Effector CD4-positive, alpha-beta T cell (primary cell): ENCODE data around the gene PRR33.
A peak's percentile ranks its signal among the peaks of the same experiment; 100 is the strongest.

Source experiments
- DNase-seq: peaks from one replicate; pipeline ENCODE4 v3.0.0-alpha.2; 2020

PRR33 gene

GRCh38 chr11:1861435-1862411, 30.0 kb downstream of the PRR33 start:
- no peak for DNase-seq

- DNase-seq, result no peak
These were observed 31.6 kb downstream of the PRR33 start for GRCh38 chr11:1860108-1860507.

- DNase-seq, result no peak
These were observed 32.7 kb downstream of the PRR33 start for GRCh38 chr11:1859004-1859403.

GRCh38 chr11:1858576-1858975, 33.1 kb downstream of the PRR33 start:
- no peak for DNase-seq

- DNase-seq, result no peak
These were observed 33.5 kb downstream of the PRR33 start for GRCh38 chr11:1858154-1858553.

- DNase-seq, result no peak
These were observed 34.6 kb downstream of the PRR33 start for GRCh38 chr11:1857064-1857463.

GRCh38 chr11:1856306-1857005, 35.2 kb downstream of the PRR33 start:
- DNase-seq, result no peak

- DNase-seq, result no peak
These were observed 35.8 kb downstream of the PRR33 start for GRCh38 chr11:1855886-1856265.

GRCh38 chr11:1854949-1855885, 36.5 kb downstream of the PRR33 start:
- no peak for DNase-seq

- DNase-seq, result no peak
These were observed 37.4 kb downstream of the PRR33 start for GRCh38 chr11:1854132-1854948.

- no peak for DNase-seq
These were observed 38.1 kb downstream of the PRR33 start for GRCh38 chr11:1853376-1854131.

GRCh38 chr11:1852877-1853276, 38.8 kb downstream of the PRR33 start, which contains the start of gene LSP1:
LSP1 (plus strand) TSS chr11:1853084; CDS start chr11:1853145, 61 bp downstream.
- peak; percentile 74 for DNase-seq

GRCh38 chr11:1852271-1852876, 39.3 kb downstream of the PRR33 start:
- no peak for DNase-seq

- no peak for DNase-seq
These were observed 40.1 kb downstream of the PRR33 start for GRCh38 chr11:1851468-1852180.

GRCh38 chr11:1848640-1849430, 42.9 kb downstream of the PRR33 start:
- DNase-seq, result no peak

GRCh38 chr11:1847926-1848639, 43.6 kb downstream of the PRR33 start:
- no peak for DNase-seq

- DNase-seq, result no peak
These were observed 44.5 kb downstream of the PRR33 start for GRCh38 chr11:1847006-1847735.
